ENCODE measurements around the gene C19orf73.

DNA sequence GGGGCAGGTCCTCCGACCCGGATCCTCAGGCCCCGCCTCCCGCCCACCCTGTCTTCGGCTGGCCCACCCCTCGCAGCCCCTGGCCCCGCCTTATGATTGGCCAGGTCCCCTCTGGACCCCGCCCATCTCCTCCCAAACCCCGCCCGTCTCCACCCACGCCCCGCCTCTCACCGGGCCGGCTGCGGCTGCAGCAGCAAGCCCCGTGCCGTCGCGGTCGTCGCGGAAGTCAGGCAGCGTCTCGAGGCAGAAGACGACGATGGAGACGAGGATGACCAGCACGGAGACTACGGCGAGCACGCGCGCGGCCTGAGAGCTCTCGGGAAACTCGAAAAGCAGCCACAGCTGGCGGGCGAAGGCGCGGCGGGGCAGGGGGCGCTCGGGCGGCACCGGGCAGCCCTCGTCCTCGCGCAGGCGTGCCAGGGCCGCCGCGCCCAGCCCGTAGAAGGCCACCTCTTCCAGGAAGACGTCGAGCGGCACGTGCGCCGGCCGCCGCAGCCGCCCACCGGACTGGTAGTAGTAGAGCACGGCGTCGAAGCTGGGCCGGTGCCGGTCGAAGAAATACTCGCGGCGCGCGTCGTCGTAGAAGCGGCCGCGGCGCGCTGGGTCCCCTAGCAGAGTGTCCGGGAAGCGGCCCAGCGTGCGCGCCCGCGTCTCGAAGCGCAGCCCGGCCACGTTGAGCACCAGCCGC, 46.9 kb downstream of the C19orf73 start:
- TF ChIP-seq, protein P1, sequence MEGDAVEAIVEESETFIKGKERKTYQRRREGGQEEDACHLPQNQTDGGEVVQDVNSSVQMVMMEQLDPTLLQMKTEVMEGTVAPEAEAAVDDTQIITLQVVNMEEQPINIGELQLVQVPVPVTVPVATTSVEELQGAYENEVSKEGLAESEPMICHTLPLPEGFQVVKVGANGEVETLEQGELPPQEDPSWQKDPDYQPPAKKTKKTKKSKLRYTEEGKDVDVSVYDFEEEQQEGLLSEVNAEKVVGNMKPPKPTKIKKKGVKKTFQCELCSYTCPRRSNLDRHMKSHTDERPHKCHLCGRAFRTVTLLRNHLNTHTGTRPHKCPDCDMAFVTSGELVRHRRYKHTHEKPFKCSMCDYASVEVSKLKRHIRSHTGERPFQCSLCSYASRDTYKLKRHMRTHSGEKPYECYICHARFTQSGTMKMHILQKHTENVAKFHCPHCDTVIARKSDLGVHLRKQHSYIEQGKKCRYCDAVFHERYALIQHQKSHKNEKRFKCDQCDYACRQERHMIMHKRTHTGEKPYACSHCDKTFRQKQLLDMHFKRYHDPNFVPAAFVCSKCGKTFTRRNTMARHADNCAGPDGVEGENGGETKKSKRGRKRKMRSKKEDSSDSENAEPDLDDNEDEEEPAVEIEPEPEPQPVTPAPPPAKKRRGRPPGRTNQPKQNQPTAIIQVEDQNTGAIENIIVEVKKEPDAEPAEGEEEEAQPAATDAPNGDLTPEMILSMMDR (IDR thresholded peaks at IDR 0.05) = no peak
- no peak for TF ChIP-seq POLR2A (IDR thresholded peaks at IDR 0.05)

All from esophagus squamous epithelium (tissue), 4 donors.